ENCODE measurements around the gene TENM4. TPM values are rescaled to one million over a fixed set of nuclear protein-coding genes. Genes with fewer than 3 reads are reported as not detected.

TENM4 gene
- total RNA-seq, 1 donor from 2014 or later, result 0.63 TPM

DNA sequence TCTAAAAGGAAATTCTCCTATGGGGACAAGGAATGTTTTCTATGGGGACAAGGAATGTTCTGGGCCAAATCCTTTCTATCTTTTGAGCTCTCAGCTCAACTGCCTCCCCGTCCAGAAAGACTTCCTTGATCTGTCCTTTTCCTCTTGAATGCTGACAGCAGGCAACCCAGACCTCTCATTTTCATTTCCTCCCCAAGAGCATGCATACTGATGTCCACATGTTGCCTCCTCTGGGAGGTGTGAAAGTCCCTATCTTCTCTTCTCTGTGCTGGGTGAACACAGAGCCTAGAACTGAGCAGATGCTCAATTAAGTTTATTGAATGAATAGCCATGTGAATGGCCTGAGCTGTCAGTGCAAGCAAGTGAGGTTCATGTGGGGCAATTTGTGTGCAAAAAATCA, 534.3 kb downstream of the TENM4 start:
- intact Hi-C loops (cut with micrococcal nuclease), result no loop called here
- TF ChIP-seq, protein P1, sequence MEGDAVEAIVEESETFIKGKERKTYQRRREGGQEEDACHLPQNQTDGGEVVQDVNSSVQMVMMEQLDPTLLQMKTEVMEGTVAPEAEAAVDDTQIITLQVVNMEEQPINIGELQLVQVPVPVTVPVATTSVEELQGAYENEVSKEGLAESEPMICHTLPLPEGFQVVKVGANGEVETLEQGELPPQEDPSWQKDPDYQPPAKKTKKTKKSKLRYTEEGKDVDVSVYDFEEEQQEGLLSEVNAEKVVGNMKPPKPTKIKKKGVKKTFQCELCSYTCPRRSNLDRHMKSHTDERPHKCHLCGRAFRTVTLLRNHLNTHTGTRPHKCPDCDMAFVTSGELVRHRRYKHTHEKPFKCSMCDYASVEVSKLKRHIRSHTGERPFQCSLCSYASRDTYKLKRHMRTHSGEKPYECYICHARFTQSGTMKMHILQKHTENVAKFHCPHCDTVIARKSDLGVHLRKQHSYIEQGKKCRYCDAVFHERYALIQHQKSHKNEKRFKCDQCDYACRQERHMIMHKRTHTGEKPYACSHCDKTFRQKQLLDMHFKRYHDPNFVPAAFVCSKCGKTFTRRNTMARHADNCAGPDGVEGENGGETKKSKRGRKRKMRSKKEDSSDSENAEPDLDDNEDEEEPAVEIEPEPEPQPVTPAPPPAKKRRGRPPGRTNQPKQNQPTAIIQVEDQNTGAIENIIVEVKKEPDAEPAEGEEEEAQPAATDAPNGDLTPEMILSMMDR (IDR thresholded peaks at IDR 0.05; ENCODE audit: borderline replicate concordance), result no peak
- Histone ChIP-seq H3K36me3 (no peaks in the 10 kb centered on the region), H3K4me1 (no peaks in the 10 kb centered on the region), H3K27me3 (ENCODE audit: low read depth) (peaks cover 7% of the 10 kb centered on the region), H3K9me3 (replicated peaks) (no peaks in the 10 kb centered on the region), H3K4me3 (no peak overlapping the region), H3K27ac (replicated peaks) (no peak overlapping the region)
- DNase-seq, result no peak

DNA sequence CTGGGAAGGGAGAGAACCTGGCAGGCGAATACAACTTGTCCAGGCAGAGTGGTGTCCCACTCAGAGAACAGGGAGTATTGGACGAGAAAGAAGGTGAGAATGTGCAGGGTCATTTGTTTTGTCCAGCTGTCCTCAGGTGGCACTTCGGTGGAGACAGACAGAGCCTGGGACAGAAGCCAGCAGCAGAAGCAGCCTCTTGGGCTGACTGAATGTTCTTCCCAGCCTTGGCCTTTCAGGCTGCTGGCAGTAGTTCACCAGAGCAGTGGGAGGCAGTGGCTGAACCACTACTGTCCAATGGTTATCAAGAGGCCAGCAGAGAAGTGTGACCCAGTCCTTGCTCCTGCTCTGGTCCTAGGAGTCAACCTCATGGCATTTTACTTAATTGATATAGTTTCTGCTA, 535.1 kb downstream of the TENM4 start:
- no peak overlapping the region for H3K4me3 ChIP-seq
- H3K9me3 ChIP-seq (replicated peaks), result no peaks in the 10 kb centered on the region
- peaks cover 7% of the 10 kb centered on the region for H3K27me3 ChIP-seq (ENCODE audit: low read depth)
- intact Hi-C loops (cut with micrococcal nuclease), result no loop called here
- H3K27ac ChIP-seq (replicated peaks), result no peak overlapping the region
- no peaks in the 10 kb centered on the region for H3K36me3 ChIP-seq
- H3K4me1 ChIP-seq, result no peaks in the 10 kb centered on the region
- TF ChIP-seq, protein P1 (IDR thresholded peaks at IDR 0.05; ENCODE audit: borderline replicate concordance), result no peak
- peak; percentile 30 for DNase-seq

DNA sequence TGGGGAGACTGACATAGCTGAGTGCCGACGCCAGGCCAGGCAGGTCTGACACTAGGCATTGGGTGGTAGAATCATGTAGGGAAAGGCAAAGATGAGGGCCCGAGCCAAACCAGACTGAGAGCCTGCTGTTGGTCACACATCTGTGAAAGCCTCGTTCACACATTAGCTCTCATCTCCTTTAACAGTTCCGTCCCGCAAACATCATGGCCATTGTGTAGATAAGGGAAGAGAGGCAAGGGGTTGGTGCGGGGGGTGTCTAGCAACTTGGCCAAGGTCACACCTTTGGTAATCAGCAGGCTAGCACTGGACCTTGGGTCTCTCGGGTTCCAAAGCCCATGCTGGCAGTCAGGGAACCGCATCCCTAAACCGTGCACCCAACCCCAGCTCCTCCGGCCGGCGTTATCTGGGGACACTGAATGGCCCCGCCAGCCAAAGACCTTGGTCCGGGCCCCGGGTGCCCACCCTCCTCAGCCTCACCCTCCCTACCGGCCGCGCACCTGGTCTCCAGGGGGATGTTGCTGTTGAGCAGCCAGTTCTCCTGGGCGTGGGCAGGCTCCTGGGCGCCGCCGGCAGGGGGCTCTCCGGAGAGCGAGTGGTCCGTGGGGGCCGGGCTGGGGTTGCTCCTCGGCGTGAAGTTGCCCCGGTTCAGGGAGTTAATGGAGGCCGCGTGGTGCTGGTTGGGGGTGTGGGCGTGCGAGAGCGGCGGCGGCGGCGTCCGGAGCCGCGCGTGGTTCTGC, 537.9 kb downstream of the TENM4 start:
- Histone ChIP-seq H3K4me3 (no peak overlapping the region), H3K36me3 (no peaks in the 10 kb centered on the region), H3K4me1 (no peaks in the 10 kb centered on the region), H3K27me3 (ENCODE audit: low read depth) (peaks cover 7% of the 10 kb centered on the region), H3K27ac (replicated peaks) (no peak overlapping the region), H3K9me3 (replicated peaks) (no peaks in the 10 kb centered on the region)
- TF ChIP-seq, protein P1 (IDR thresholded peaks at IDR 0.05; ENCODE audit: borderline replicate concordance), result no peak
- no peak for DNase-seq
- intact Hi-C loops (cut with micrococcal nuclease), result no loop called here

DNA sequence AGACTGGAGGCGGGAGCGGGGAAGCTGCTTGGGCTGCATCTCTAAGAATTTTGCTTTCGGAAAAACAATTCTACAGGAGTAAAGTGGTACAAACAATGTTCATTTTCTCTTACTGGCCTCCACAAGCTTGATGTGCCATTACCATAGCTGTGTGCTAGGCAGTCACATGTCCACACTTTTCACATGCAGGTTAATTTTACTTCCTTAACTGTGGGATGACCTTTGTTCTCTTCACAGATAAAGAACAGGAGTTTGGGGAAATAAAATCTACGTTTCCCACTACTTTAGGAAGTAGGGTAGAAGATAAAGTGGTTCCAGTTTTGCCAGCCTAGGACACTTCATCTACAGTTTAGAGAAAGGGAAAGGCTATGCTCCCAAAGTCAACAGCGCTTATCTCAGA, 539.0 kb downstream of the TENM4 start:
- no peak overlapping the region for H3K4me3 ChIP-seq
- no peak overlapping the region for H3K27ac ChIP-seq (replicated peaks)
- H3K9me3 ChIP-seq (replicated peaks), result no peaks in the 10 kb centered on the region
- H3K27me3 ChIP-seq (ENCODE audit: low read depth), result peaks cover 7% of the 10 kb centered on the region
- intact Hi-C loops (cut with micrococcal nuclease), result no loop called here
- no peak for DNase-seq
- no peaks in the 10 kb centered on the region for H3K4me1 ChIP-seq
- no peaks in the 10 kb centered on the region for H3K36me3 ChIP-seq
- TF ChIP-seq, protein P1 (IDR thresholded peaks at IDR 0.05; ENCODE audit: borderline replicate concordance), result no peak

DNA sequence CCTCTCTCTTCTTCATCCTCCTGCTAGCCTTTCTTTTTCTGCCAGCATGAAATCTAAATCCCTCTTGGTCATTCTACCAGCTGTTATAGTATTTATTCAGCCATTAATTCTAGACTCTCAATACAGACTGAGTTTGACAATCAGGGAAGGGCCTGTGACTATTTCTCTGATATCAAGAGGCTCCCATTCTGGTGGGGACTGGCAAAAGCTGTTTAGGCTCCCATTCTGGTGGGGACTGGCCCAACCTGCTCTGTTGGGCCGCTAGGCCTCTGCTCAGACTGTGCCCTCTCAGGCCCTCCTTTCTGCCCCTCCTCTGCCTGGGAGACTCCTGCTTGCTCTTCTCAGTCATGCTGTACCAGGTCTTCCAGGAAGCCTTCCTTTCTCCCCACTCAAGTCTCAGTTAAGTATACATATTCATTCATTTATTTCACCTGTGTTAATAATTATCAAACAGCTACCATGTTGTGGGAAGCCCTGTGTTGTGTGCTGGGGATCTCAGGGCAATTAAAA, 542.5 kb downstream of the TENM4 start:
- H3K27me3 ChIP-seq (ENCODE audit: low read depth), result peaks cover 6% of the 10 kb centered on the region
- H3K36me3 ChIP-seq, result no peaks in the 10 kb centered on the region
- no peaks in the 10 kb centered on the region for H3K9me3 ChIP-seq (replicated peaks)
- no peak overlapping the region for H3K27ac ChIP-seq (replicated peaks)
- DNase-seq, result no peak
- TF ChIP-seq, protein P1 (IDR thresholded peaks at IDR 0.05; ENCODE audit: borderline replicate concordance), result no peak
- no peaks in the 10 kb centered on the region for H3K4me1 ChIP-seq
- H3K4me3 ChIP-seq, result no peak overlapping the region
- intact Hi-C loops (cut with micrococcal nuclease), result no loop called here
